ENCODE data around the gene PI4K2A.
A peak's percentile ranks its signal among the peaks of the same experiment; 100 is the strongest.

The PI4K2A gene

GRCh38 chr10:97608991-97609561 is 31.4 kb upstream of the PI4K2A start:
- no peak overlapping the region for H3K4me3 ChIP-seq (ENCODE audit: low read depth, low read length)
- no peak for DNase-seq (ENCODE audit: low read depth)
- TF ChIP-seq, protein P1, sequence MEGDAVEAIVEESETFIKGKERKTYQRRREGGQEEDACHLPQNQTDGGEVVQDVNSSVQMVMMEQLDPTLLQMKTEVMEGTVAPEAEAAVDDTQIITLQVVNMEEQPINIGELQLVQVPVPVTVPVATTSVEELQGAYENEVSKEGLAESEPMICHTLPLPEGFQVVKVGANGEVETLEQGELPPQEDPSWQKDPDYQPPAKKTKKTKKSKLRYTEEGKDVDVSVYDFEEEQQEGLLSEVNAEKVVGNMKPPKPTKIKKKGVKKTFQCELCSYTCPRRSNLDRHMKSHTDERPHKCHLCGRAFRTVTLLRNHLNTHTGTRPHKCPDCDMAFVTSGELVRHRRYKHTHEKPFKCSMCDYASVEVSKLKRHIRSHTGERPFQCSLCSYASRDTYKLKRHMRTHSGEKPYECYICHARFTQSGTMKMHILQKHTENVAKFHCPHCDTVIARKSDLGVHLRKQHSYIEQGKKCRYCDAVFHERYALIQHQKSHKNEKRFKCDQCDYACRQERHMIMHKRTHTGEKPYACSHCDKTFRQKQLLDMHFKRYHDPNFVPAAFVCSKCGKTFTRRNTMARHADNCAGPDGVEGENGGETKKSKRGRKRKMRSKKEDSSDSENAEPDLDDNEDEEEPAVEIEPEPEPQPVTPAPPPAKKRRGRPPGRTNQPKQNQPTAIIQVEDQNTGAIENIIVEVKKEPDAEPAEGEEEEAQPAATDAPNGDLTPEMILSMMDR (IDR thresholded peaks at IDR 0.05; ENCODE audit: low read depth, low read length, missing control alignments), result no peak
- in situ Hi-C loops (cut with HindIII; ENCODE audit: low sequenced_read_pairs), result no loop called here

- TF ChIP-seq, protein P1 (IDR thresholded peaks at IDR 0.05; ENCODE audit: low read depth, low read length, missing control alignments), result no peak
- DNase-seq (ENCODE audit: low read depth), result no peak
- no peak overlapping the region for H3K4me3 ChIP-seq (ENCODE audit: low read depth, low read length)
- in situ Hi-C loops (cut with HindIII; ENCODE audit: low sequenced_read_pairs), result no loop called here
Measured at GRCh38 chr10:97611473-97611872, 29.0 kb upstream of the PI4K2A start.

- DNase-seq (ENCODE audit: low read depth), result peak; percentile 33
- in situ Hi-C loops (cut with HindIII; ENCODE audit: low sequenced_read_pairs), result no loop called here
- TF ChIP-seq, protein P1 (IDR thresholded peaks at IDR 0.05; ENCODE audit: low read depth, low read length, missing control alignments), result peak; percentile 38
- no peak overlapping the region for H3K4me3 ChIP-seq (ENCODE audit: low read depth, low read length)
Measured at GRCh38 chr10:97612386-97612785, 28.1 kb upstream of the PI4K2A start.

DNA sequence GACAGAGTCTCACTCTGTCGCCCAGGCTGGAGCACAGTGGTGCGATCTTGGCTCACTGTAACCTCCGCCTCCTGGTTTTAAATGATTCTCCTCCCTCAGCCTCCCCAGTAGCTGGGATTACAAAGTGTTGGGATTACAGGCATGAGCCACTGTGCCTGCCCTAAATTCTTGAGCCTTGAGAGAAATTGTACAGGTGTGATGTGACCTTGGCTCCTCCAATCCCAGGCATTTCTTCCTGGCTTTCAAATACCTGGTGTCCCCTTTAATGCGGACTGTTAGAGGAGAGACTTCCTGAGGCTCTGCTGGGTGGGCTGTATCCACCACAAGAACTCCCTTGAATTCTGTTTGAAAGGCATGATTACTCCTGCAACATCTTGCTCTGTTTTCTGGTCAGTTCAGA is 22.2 kb upstream of the PI4K2A start:
- H3K4me3 ChIP-seq (ENCODE audit: low read depth, low read length), result no peak overlapping the region
- DNase-seq (ENCODE audit: low read depth), result no peak
- TF ChIP-seq, protein P1 (IDR thresholded peaks at IDR 0.05; ENCODE audit: low read depth, low read length, missing control alignments), result no peak
- in situ Hi-C loops (cut with HindIII; ENCODE audit: low sequenced_read_pairs), result no loop called here

GRCh38 chr10:97618733-97619132 is 21.7 kb upstream of the PI4K2A start:
- no peak overlapping the region for H3K4me3 ChIP-seq (ENCODE audit: low read depth, low read length)
- DNase-seq (ENCODE audit: low read depth), result no peak
- TF ChIP-seq, protein P1 (IDR thresholded peaks at IDR 0.05; ENCODE audit: low read depth, low read length, missing control alignments), result no peak
- in situ Hi-C loops (cut with HindIII; ENCODE audit: low sequenced_read_pairs), result no loop called here

- TF ChIP-seq, protein P1 (IDR thresholded peaks at IDR 0.05; ENCODE audit: low read depth, low read length, missing control alignments), result no peak
- in situ Hi-C loops (cut with HindIII; ENCODE audit: low sequenced_read_pairs), result no loop called here
- H3K4me3 ChIP-seq (ENCODE audit: low read depth, low read length), result no peak overlapping the region
- DNase-seq (ENCODE audit: low read depth), result no peak
Measured at GRCh38 chr10:97623277-97623676, 17.2 kb upstream of the PI4K2A start.

All from astrocyte of the cerebellum (primary cell).